Psoas muscle (tissue), 8 donors: Measurements from ENCODE around the gene COPS2. TPM values are rescaled to one million over a fixed set of nuclear protein-coding genes. Genes with fewer than 3 reads are reported as not detected.

Experiments
- ATAC-seq, 4 donors: fragments of 200-7000 bp; cut with Tn5 transposase; one replicate each; pipeline ENCODE4 v1.9.1; 2020; ENCODE audit warnings: moderate library complexity in 3 of 4, mild to moderate bottlenecking in 2 of 4
- DNase-seq, 2 donors: peaks; one replicate each; pipeline ENCODE4 v3.0.0-alpha.2; 2020
- H3K27ac ChIP-seq: fragments of 200-600 bp; one replicate; pipeline ENCODE4 v1.8.0; 2022
- H3K27me3 ChIP-seq, 3 donors: fragments of 200-600 bp in 1 of 3; one replicate each; pipeline versions ENCODE4 v1.6.1 to v1.8.0; 2013 to 2022; ENCODE audit warnings: low read length in 2 of 3, mild to moderate bottlenecking in 2 of 3, moderate library complexity in 1 of 3; ENCODE audit not compliant: insufficient read depth in 3 of 3
- H3K36me3 ChIP-seq, 2 donors: fragments of 200-600 bp in 1 of 2; one replicate each; pipeline versions ENCODE4 v1.6.1 to v1.8.0; 2013 to 2022; ENCODE audit warnings: low read depth in 1 of 2, mild to moderate bottlenecking in 1 of 2, moderate library complexity in 1 of 2; ENCODE audit not compliant: insufficient read depth in 1 of 2
- H3K4me1 ChIP-seq: fragments of 200-600 bp; one replicate; pipeline ENCODE4 v1.8.0; 2022
- H3K4me3 ChIP-seq: fragments of 200-600 bp; one replicate; pipeline ENCODE4 v1.8.0; 2022; ENCODE audit warnings: mild to moderate bottlenecking
- H3K9me3 ChIP-seq: fragments of 200-600 bp; one replicate; pipeline ENCODE4 v1.8.0; 2022
- WGBS, 3 donors: extraction: QIAGEN DNeasy Blood & Tissue Kit; methylation state at CpG; one replicate each; pipeline versions ENCODE4 v1.1.6 to v1.1.7; 2013; 5-methylcytosine and 5-hydroxymethylcytosine counted together
- intact Hi-C, 2 donors: fragments of 100-400 bp; cut with DNase I; formaldehyde crosslinking; loops; one replicate each; pipeline versions ENCODE4 v1.11.0 to v1.14.2; 2022
- polyA plus RNA-seq, 3 donors: library from polyadenylated mRNA; stranded (reverse); fragments of 200-250 nt; gene quantifications; one replicate each; pipeline ENCODE4 v1.2.3, GENCODE V29; 2013
- total RNA-seq, 4 donors: library from RNA; stranded (reverse); fragmentation: NEBNext Ultra II Directional in 2 of 4; extraction: Animal tissue kit (Norgen Biotek cat#: 25700) in 2 of 4; gene quantifications; one replicate each; pipeline versions ENCODE4 v1.2.1 to v1.2.4, GENCODE V29; 2021 to 2023
- TF ChIP-seq, protein P1 (sequence below): fragments of 200-600 bp; IDR thresholded peaks from one replicate; pipeline ENCODE4 v1.8.0; 2022; ENCODE audit warnings: antibody characterized with exemption
- donor health status: healthy with polysubstance abuse.
- donor health status: DM: no; HTN: no; CAD: no; lungs with moderate emphysema.
- donor health status: Bipolar disorder and iron deficiency.
- donor health status: healthy.
- donor health status: DM: yes; HTN: yes; CAD: no.
- donor health status: DM: no; HTN: no; CAD: no.
- donor health status: DM: no; HTN: no; CAD: no.
- donor health status: DM: yes; HTN: yes; CAD: no.

The COPS2 gene
- total and polyA plus RNA-seq, 7 donors, result 95.6 to 243 (median 130) TPM

- H3K27ac ChIP-seq, result no peak overlapping the region
- peak in 1 of 4 donors; percentile 58 for ATAC-seq
- no peak overlapping the region for H3K4me3 ChIP-seq
- no peaks in the 10 kb centered on the region for H3K27me3 ChIP-seq
- H3K9me3 ChIP-seq, result no peaks in the 10 kb centered on the region
- TF ChIP-seq, protein P1, sequence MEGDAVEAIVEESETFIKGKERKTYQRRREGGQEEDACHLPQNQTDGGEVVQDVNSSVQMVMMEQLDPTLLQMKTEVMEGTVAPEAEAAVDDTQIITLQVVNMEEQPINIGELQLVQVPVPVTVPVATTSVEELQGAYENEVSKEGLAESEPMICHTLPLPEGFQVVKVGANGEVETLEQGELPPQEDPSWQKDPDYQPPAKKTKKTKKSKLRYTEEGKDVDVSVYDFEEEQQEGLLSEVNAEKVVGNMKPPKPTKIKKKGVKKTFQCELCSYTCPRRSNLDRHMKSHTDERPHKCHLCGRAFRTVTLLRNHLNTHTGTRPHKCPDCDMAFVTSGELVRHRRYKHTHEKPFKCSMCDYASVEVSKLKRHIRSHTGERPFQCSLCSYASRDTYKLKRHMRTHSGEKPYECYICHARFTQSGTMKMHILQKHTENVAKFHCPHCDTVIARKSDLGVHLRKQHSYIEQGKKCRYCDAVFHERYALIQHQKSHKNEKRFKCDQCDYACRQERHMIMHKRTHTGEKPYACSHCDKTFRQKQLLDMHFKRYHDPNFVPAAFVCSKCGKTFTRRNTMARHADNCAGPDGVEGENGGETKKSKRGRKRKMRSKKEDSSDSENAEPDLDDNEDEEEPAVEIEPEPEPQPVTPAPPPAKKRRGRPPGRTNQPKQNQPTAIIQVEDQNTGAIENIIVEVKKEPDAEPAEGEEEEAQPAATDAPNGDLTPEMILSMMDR, result peak; percentile 53
- intact Hi-C loops, result loop anchor here in 1 of 2 donors (2.0 kb wide), 1 partner anchor 283 kb away; no protein-coding TSS in a partner anchor
- WGBS, 3 donors, result 30 to 40% (median 35%) methylated on average over 3 of the region's 3 CpGs
- H3K4me1 ChIP-seq, result peaks cover 32% of the 10 kb centered on the region
- DNase-seq, result no peak
- peaks cover 4 to 41% of the 10 kb centered on the region in 2 donors for H3K36me3 ChIP-seq
These were observed 9.5 kb downstream of the COPS2 start for GRCh38 chr15:49145651-49146609.

DNA sequence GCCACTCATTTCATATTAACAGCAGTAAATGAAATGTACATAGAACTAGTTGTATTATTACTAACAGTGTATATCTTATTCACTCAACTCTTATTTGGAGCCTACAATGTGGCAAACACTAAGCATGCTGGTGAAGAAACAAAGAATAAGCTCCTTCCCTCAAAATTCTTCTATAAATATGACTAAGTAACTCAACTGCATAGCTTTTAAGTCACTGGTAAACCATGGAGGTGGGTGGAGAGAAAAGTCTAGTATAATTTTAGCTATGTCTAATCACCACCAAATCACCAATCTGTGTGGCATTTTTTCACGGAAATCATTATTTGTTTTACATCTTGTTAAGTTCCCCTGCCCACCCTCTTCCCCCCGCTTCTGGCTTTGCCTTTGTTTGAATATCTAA lies 17.5 kb downstream of the COPS2 start:
- DNase-seq (no peak), ATAC-seq (no peak)
- Histone ChIP-seq H3K27me3 (no peaks in the 10 kb centered on the region), H3K27ac (no peak overlapping the region), H3K9me3 (no peaks in the 10 kb centered on the region), H3K36me3 (peaks cover 10 to 100% of the 10 kb centered on the region in 2 donors), H3K4me1 (no peaks in the 10 kb centered on the region), H3K4me3 (no peak overlapping the region)
- TF ChIP-seq, protein P1, result no peak
- 86 to 93% (median 90%) methylated on average over 2 of the region's 2 CpGs for WGBS, 3 donors
- intact Hi-C loops, result loop anchor here (1.0 to 10.0 kb wide), 2 partner anchors 113 to 281 kb away; no protein-coding TSS in a partner anchor

DNA sequence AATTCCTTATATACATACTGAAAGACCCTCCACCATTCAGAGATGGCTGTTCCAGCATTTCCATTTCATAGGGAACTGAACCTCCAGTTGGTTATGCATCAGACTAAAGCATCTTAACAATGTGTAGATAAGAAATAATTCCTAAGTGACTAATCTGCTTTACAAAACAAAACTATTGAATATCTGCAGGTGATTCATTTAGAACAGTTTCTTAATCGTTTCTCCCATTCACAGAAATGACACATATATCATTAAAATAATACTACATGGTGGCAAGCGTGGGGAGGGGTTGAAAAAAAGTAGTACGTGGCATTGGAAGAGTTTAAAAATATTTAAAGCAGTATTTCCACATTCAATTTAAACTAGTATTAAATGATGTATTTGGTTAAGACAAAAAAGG lies 19.5 kb downstream of the COPS2 start:
- intact Hi-C loops, result loop anchor here in 1 of 2 donors (10.0 kb wide), 1 partner anchor 111 kb away; no protein-coding TSS in a partner anchor
- DNase-seq (no peak), ATAC-seq (no peak)
- TF ChIP-seq, protein P1, result no peak
- peaks cover 6 to 100% of the 10 kb centered on the region in 2 donors for H3K36me3 ChIP-seq
- no peak overlapping the region for H3K27ac ChIP-seq
- 89 to 92% (median 90%) methylated on average over 3 of the region's 3 CpGs for WGBS, 3 donors
- no peaks in the 10 kb centered on the region for H3K27me3 ChIP-seq
- H3K4me1 ChIP-seq, result no peaks in the 10 kb centered on the region
- H3K4me3 ChIP-seq, result no peak overlapping the region
- H3K9me3 ChIP-seq, result no peaks in the 10 kb centered on the region

DNA sequence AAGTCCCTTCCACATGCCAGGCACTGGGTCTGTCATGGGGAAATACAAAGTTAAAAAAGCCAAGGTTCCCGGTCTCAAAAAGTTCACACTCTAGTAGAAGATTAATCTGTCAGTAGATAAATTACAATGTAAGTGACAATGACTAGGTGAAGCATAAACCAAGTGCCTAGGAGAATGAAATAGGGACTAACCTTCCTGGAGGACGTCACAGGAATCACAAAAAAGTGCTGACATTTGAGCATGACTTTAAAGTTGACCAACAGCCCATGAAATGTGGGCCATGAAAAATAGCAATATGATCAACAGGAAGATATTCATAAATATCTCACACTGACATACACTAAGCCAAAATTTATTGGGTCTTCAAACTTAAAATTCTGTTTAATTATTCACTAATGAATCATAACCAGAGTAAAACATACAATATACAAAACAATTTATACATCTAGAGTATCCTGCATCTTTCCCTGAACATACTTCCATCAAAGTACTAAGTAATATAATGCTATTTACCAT lies 20.0 kb downstream of the COPS2 start:
- Histone ChIP-seq H3K9me3 (no peaks in the 10 kb centered on the region), H3K36me3 (peaks cover 6 to 100% of the 10 kb centered on the region in 2 donors), H3K4me3 (no peak overlapping the region), H3K27ac (no peak overlapping the region), H3K27me3 (no peaks in the 10 kb centered on the region), H3K4me1 (no peaks in the 10 kb centered on the region)
- 67 to 73% (median 72%) methylated on average over 2 of the region's 2 CpGs for WGBS, 3 donors
- intact Hi-C loops, result loop anchor here in 1 of 2 donors (10.0 kb wide), 1 partner anchor 111 kb away; no protein-coding TSS in a partner anchor
- TF ChIP-seq, protein P1, result no peak
- no peak for DNase-seq
- no peak for ATAC-seq
